Measurements from ENCODE around the gene HOXC12.
A peak's percentile ranks its signal among the peaks of the same experiment; 100 is the strongest.

HOXC12 gene

GRCh38 chr12:53954694-53955035 lies at the start of gene HOXC12:
TSS of gene HOXC12 (plus strand) at chr12:53954903. CDS start at chr12:53954930, 27 bp downstream.
- no peak for DNase-seq (ENCODE audit: low read depth, low spot score)

GRCh38 chr12:53907103-53907502 lies 47.6 kb upstream of the HOXC12 start:
- DNase-seq (ENCODE audit: low read depth, low spot score), result no peak

GRCh38 chr12:53916788-53917655 lies 37.7 kb upstream of the HOXC12 start:
- no peak for DNase-seq (ENCODE audit: low read depth, low spot score)

GRCh38 chr12:53924521-53925405 lies 29.9 kb upstream of the HOXC12 start:
- DNase-seq (ENCODE audit: low read depth, low spot score), result no peak

GRCh38 chr12:53927220-53928029 lies 27.3 kb upstream of the HOXC12 start:
- DNase-seq (ENCODE audit: low read depth, low spot score), result no peak

GRCh38 chr12:53928054-53928835 lies 26.5 kb upstream of the HOXC12 start:
- no peak for DNase-seq (ENCODE audit: low read depth, low spot score)

GRCh38 chr12:53929527-53929926 lies 25.2 kb upstream of the HOXC12 start:
- DNase-seq (ENCODE audit: low read depth, low spot score), result no peak

- DNase-seq (ENCODE audit: low read depth, low spot score), result no peak
Measured at GRCh38 chr12:53930591-53931255, 24.0 kb upstream of the HOXC12 start.

- no peak for DNase-seq (ENCODE audit: low read depth, low spot score)
Measured at GRCh38 chr12:53931844-53932581, 22.7 kb upstream of the HOXC12 start.

GRCh38 chr12:53932915-53933314 lies 21.8 kb upstream of the HOXC12 start:
- no peak for DNase-seq (ENCODE audit: low read depth, low spot score)

GRCh38 chr12:53935383-53936341 lies 19.0 kb upstream of the HOXC12 start:
- DNase-seq (ENCODE audit: low read depth, low spot score), result no peak

GRCh38 chr12:53937099-53937498 lies 17.6 kb upstream of the HOXC12 start:
- no peak for DNase-seq (ENCODE audit: low read depth, low spot score)

GRCh38 chr12:53937596-53938325 lies 16.9 kb upstream of the HOXC12 start:
- DNase-seq (ENCODE audit: low read depth, low spot score), result no peak

- DNase-seq (ENCODE audit: low read depth, low spot score), result peak; percentile 84
Measured at GRCh38 chr12:53938326-53939140, 16.2 kb upstream of the HOXC12 start, which contains the start of gene HOXC13. TSS of gene HOXC13 (plus strand) at chr12:53938831. CDS start at chr12:53938907, 76 bp downstream.

- DNase-seq (ENCODE audit: low read depth, low spot score), result no peak
Measured at GRCh38 chr12:53939141-53940108, 15.3 kb upstream of the HOXC12 start.

Data from iPS DF 19.7 (cell line).